Measurements from ENCODE around the gene ATP6V1G2.

- TF ChIP-seq, protein P1, sequence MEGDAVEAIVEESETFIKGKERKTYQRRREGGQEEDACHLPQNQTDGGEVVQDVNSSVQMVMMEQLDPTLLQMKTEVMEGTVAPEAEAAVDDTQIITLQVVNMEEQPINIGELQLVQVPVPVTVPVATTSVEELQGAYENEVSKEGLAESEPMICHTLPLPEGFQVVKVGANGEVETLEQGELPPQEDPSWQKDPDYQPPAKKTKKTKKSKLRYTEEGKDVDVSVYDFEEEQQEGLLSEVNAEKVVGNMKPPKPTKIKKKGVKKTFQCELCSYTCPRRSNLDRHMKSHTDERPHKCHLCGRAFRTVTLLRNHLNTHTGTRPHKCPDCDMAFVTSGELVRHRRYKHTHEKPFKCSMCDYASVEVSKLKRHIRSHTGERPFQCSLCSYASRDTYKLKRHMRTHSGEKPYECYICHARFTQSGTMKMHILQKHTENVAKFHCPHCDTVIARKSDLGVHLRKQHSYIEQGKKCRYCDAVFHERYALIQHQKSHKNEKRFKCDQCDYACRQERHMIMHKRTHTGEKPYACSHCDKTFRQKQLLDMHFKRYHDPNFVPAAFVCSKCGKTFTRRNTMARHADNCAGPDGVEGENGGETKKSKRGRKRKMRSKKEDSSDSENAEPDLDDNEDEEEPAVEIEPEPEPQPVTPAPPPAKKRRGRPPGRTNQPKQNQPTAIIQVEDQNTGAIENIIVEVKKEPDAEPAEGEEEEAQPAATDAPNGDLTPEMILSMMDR (IDR thresholded peaks at IDR 0.05; ENCODE audit: insufficient read depth, low read length): no peak
- TF ChIP-seq SPI1 (IDR thresholded peaks at IDR 0.05; ENCODE audit: borderline replicate concordance, low read depth): no peak
Observed at GRCh38 chr6:31592396-31592771, 46.0 kb upstream of the ATP6V1G2 start.
